T-cell (primary cell): ENCODE results near the gene RAPGEF3. TPM values are rescaled to one million over a fixed set of nuclear protein-coding genes. Genes with fewer than 3 reads are reported as not detected.
A peak's percentile ranks its signal among the peaks of the same experiment; 100 is the strongest.

ENCODE experiments used
- ATAC-seq, 4 experiments: fragments of 200-7000 bp in 3 of 4; fragments of 150-1000 bp in 1 of 4; cut with Tn5 transposase; replicated peaks in 1 of 4; 1 replicate in 3 of 4; 2 replicates in 1 of 4; pipeline ENCODE4 v1.10.0; 2021; ENCODE audit warnings: moderate library complexity in 3 of 4, mild to moderate bottlenecking in 2 of 4, moderate number of reproducible peaks in 1 of 4
- CTCF ChIA-PET, 2 donors: fragments of 300-600 bp; sonication (Branson Sonifier 250); formaldehyde crosslinking; loops; one replicate each; lab custom pipeline; 2022; ENCODE audit warnings: antibody characterized with exemption in 2 of 2; lab: Charles Lee
- POLR2A ChIA-PET, 2 donors: fragments of 300-600 bp; sonication (Branson Sonifier 250); formaldehyde crosslinking; loops; one replicate each; lab custom pipeline; 2022; ENCODE audit warnings: antibody characterized with exemption in 2 of 2; lab: Charles Lee
- DNase-seq, 35 experiments: peaks; one replicate each; pipeline versions ENCODE4 v3.0.0 to v3.0.0-alpha.2; 2013 to 2023
- H3K27ac ChIP-seq: one replicate; pipeline ENCODE4 v1.5.1; 2013; ENCODE audit warnings: low read length
- H3K27me3 ChIP-seq, 2 experiments: replicated peaks in 1 of 2; 1 replicate in 1 of 2; 2 replicates in 1 of 2; pipeline versions ENCODE4 v1.6.1 to v1.7.0; 2013; ENCODE audit warnings: low read length in 1 of 2, mixed read lengths in 1 of 2; ENCODE audit not compliant: control insufficient read depth in 2 of 2, insufficient read depth in 2 of 2; ENCODE audit errors: extremely low read depth in 1 of 2
- H3K36me3 ChIP-seq, 2 donors: 1 replicate in 1 of 2; 2 replicates in 1 of 2; pipeline versions ENCODE4 v1.6.1 to v1.7.0; 2013; ENCODE audit warnings: low read length in 1 of 2; ENCODE audit not compliant: control insufficient read depth in 2 of 2, insufficient read depth in 1 of 2; ENCODE audit errors: extremely low read depth in 1 of 2
- H3K4me1 ChIP-seq, 2 experiments: 1 replicate in 1 of 2; 2 replicates in 1 of 2; pipeline versions ENCODE4 v1.6.1 to v1.7.0; 2013; ENCODE audit warnings: low read length in 2 of 2, mixed read lengths in 1 of 2; ENCODE audit not compliant: insufficient read depth in 2 of 2, control insufficient read depth in 1 of 2; ENCODE audit errors: extremely low read depth in 1 of 2
- H3K4me3 ChIP-seq, 2 donors: 1 replicate in 1 of 2; 2 replicates in 1 of 2; pipeline versions ENCODE4 v1.5.1 to v1.7.0; 2013; ENCODE audit warnings: mild to moderate bottlenecking in 2 of 2, low read length in 1 of 2, moderate library complexity in 1 of 2; ENCODE audit not compliant: control insufficient read depth in 1 of 2; ENCODE audit errors: extremely low read depth in 1 of 2
- H3K9me3 ChIP-seq: 2 replicates; pipeline ENCODE4 v1.7.0; 2013
- H3K27ac Mint-ChIP-seq, 2 donors: one replicate each; pipeline ENCODE4 v1.8.0; 2020 to 2021; ENCODE audit warnings: mild to moderate bottlenecking in 2 of 2, mixed read lengths in 2 of 2
- H3K27me3 Mint-ChIP-seq, 2 donors: one replicate each; pipeline ENCODE4 v1.8.0; 2021 to 2022; ENCODE audit warnings: mixed read lengths in 2 of 2
- H3K36me3 Mint-ChIP-seq: one replicate; pipeline ENCODE4 v1.8.0; 2021; ENCODE audit warnings: mixed read lengths
- H3K4me1 Mint-ChIP-seq, 3 donors: one replicate each; pipeline ENCODE4 v1.8.0; 2020 to 2022; ENCODE audit warnings: mixed read lengths in 3 of 3, mild to moderate bottlenecking in 1 of 3
- H3K4me3 Mint-ChIP-seq, 3 donors: one replicate each; pipeline ENCODE4 v1.8.0; 2020 to 2022; ENCODE audit warnings: mild to moderate bottlenecking in 3 of 3, mixed read lengths in 3 of 3, moderate library complexity in 3 of 3
- H3K9me3 Mint-ChIP-seq, 3 donors: one replicate each; pipeline ENCODE4 v1.8.0; 2020 to 2022; ENCODE audit warnings: mixed read lengths in 3 of 3
- WGBS: methylation state at CpG from one replicate; pipeline ENCODE4 v1.1.5; 2013; ENCODE audit warnings: missing lambda C conversion rate; ENCODE audit not compliant: insufficient coverage; 5-methylcytosine and 5-hydroxymethylcytosine counted together
- total RNA-seq, 35 experiments: library from RNA in 6 of 35; stranded (reverse) in 6 of 35; fragments of 120-200 nt in 1 of 35; gene quantifications; one replicate each; pipeline versions ENCODE4 v1.2.1 to v1.2.4 and lab custom pipeline; 2013 to 2026

Gene RAPGEF3
- total RNA-seq, 5 donors from 2014 or later (not counting 1 experiment from before 2014, with no cell fraction given): 0.25 to 0.99 (median 0.82) TPM

DNA sequence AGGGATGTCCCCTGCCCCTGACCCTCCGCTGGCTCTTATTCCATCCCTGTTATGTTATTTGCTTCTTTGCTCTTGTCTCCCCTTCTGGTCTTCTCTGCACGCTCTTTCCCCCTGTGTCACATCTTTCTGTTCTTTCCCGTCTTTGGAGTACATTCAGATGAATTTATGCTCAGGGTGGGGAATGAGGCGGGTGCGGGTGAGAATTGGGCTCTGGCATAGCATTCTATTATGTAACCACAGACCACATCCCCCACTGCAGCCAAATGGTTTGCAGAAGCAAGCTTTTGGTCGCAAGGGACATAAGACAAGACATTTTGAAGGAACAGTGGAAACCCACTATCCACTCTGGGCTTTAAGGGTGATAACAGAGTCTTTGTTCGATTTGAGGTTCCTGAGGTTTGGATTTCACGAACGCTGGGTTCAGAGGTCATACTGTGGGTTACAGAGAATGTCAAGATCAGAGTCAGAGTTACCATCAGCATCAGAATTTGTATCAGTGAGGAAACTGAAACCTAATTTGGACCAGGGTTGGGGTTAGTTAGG lies 37.2 kb downstream of the RAPGEF3 start:
- 28% methylated on average over 3 of the region's 9 CpGs for WGBS
- ChIA-PET CTCF (interaction anchor here in 1 of 2 donors (1.4 kb wide), 1 partner anchor 44 kb away, joined by 3 read pairs; no protein-coding TSS in a partner anchor), POLR2A (interaction anchor here in 1 of 2 donors (0.6 kb wide), 1 partner anchor 1466 kb away, joined by 6 read pairs; no protein-coding TSS in a partner anchor)
- H3K4me3 ChIP-seq: no peak overlapping the region
- Mint-ChIP-seq H3K27ac (peak overlapping the region in 1 of 2 donors; percentile 66), H3K36me3 (peaks cover 20% of the 10 kb centered on the region), H3K4me3 (peak overlapping the region in 1 of 3 donors; percentile 12), H3K27me3 (no peaks in the 10 kb centered on the region), H3K9me3 (no peaks in the 10 kb centered on the region), H3K4me1 (peaks cover 34 to 47% (median 36%) of the 10 kb centered on the region in 3 donors)
- no peaks in the 10 kb centered on the region for H3K36me3 ChIP-seq
- no peaks in the 10 kb centered on the region for H3K9me3 ChIP-seq
- DNase-seq: peak in 12 of 35 experiments; percentile 18 to 56 (median 36)
- peak in 3 of 4 experiments; percentile 28 to 51 (median 34) for ATAC-seq
- H3K4me1 ChIP-seq: peaks cover 6 to 36% of the 10 kb centered on the region in 2 experiments
- no peak overlapping the region for H3K27ac ChIP-seq
- no peaks in the 10 kb centered on the region for H3K27me3 ChIP-seq

DNA sequence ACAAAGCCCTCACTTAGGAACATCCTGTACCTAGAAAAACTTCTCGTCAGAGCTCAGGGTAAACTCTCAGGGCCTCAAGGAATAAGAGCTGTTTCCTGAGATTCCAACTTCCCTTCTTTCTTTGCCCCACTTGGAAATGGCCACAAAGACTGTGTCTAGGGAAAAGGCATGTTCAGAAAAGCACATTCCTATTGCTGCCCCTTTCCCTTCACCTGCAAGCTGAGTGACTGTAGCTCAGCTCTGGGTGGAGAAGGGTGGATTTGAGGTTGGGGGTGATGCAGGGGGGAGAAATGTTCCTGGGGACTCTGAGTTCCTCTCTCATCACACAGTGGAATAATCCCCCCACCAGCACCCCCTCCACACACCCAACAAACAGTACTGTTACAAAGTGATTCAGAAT lies 40.1 kb downstream of the RAPGEF3 start:
- ChIA-PET POLR2A (interaction anchor here in 1 of 2 donors (0.6 to 0.7 kb wide), 2 partner anchors 65 to 250 kb away, joined by 3 to 4 read pairs; no protein-coding TSS in a partner anchor), CTCF (interaction anchor here (0.6 to 1.4 kb wide), 6 partner anchors 24 to 120 kb away, joined by 3 to 6 read pairs (median 4); no protein-coding TSS in a partner anchor)
- H3K36me3 Mint-ChIP-seq: peaks cover 14% of the 10 kb centered on the region
- H3K27me3 ChIP-seq: no peaks in the 10 kb centered on the region
- no peaks in the 10 kb centered on the region for H3K9me3 Mint-ChIP-seq
- H3K27me3 Mint-ChIP-seq: no peaks in the 10 kb centered on the region
- no peaks in the 10 kb centered on the region for H3K9me3 ChIP-seq
- ATAC-seq (no peak), DNase-seq (no peak)
- no peak overlapping the region for H3K4me3 Mint-ChIP-seq
- no CpG with 5 or more reads among the region's 1 CpG for WGBS
- peaks cover 6 to 41% of the 10 kb centered on the region in 2 experiments for H3K4me1 ChIP-seq
- peaks cover 43 to 54% (median 43%) of the 10 kb centered on the region in 3 donors for H3K4me1 Mint-ChIP-seq
- H3K4me3 ChIP-seq: no peak overlapping the region
- H3K36me3 ChIP-seq: no peaks in the 10 kb centered on the region
- peak overlapping the region; percentile 83 to 92 for H3K27ac Mint-ChIP-seq
- H3K27ac ChIP-seq: no peak overlapping the region

DNA sequence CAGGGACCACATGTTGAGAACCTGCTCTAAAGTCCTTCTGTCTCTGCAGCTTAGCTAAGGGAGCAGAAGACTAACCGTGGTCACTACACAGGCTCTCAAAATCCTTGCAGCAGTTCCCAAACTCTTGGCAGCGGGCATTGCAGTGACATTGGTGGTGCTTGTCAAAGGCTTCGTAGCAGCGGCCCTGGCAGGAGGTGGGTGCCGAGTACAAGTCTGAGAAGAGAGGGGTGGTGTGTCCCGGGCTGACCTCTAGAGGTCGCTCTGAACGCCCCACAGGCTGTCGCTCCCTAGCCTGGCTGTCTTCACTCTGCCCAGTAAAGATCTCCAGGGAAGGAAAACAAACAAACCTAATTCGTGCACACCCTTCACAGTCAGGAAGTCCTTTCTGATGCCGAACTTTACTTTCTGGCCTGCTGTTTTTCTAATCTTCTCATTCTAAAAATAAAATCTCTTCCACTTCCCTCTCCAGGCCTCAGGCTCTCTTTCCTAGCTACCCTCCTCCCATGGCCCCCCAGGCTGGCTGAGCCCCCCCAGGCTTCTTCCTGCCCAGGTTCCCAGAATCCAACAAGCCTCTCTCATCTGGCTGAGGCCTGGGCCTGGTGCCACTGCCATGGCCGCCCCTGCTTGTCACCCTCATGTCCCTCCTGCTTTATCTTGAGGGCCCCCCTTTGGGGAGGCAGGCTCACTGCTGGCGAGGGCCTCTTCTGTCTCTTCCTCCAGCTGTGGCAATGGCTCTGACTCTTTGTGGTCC lies 41.1 kb downstream of the RAPGEF3 start:
- peaks cover 43 to 50% (median 43%) of the 10 kb centered on the region in 3 donors for H3K4me1 Mint-ChIP-seq
- ChIA-PET POLR2A (interaction anchor here in 1 of 2 donors (0.7 kb wide), 1 partner anchor 251 kb away, joined by 3 read pairs; no protein-coding TSS in a partner anchor), CTCF (interaction anchor here (0.6 to 1.4 kb wide), 8 partner anchors 10 to 250 kb away, joined by 3 to 6 read pairs (median 4); no protein-coding TSS in a partner anchor)
- Histone ChIP-seq H3K27ac (peak overlapping the region; percentile 62), H3K36me3 (no peaks in the 10 kb centered on the region), H3K4me3 (no peak overlapping the region), H3K9me3 (no peaks in the 10 kb centered on the region), H3K27me3 (no peaks in the 10 kb centered on the region), H3K4me1 (peaks cover 6 to 36% of the 10 kb centered on the region in 2 experiments)
- WGBS: 35% methylated on average over 6 of the region's 13 CpGs
- H3K27me3 Mint-ChIP-seq: no peaks in the 10 kb centered on the region
- no peaks in the 10 kb centered on the region for H3K9me3 Mint-ChIP-seq
- ATAC-seq (peak; percentile 68 to 84 (median 72)), DNase-seq (peak; percentile 12 to 76 (median 54))
- H3K27ac Mint-ChIP-seq: peak overlapping the region; percentile 83 to 92
- H3K4me3 Mint-ChIP-seq: peak overlapping the region in 1 of 3 donors; percentile 61
- peaks cover 14% of the 10 kb centered on the region for H3K36me3 Mint-ChIP-seq

DNA sequence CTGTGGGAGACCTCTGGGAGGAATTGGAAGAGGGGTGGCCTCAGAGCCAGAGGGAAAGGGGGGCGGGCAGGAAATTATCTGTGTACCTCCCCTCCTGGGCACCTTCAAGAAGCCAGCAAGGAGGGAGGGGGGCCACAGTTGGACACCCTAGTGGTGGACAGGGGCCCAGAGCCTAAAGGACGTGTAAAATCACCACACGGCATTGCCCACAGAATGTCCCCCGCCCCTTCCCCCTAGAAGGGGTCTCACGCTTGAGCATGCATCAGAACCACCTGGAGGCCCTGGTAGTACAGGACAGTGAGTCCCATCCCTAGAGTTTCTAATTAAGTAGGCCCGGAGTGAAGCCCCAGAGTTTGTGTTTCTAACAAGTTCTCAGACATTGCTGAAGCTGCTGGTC lies 41.6 kb downstream of the RAPGEF3 start:
- Mint-ChIP-seq H3K4me1 (peaks cover 39 to 44% (median 40%) of the 10 kb centered on the region in 3 donors), H3K36me3 (peaks cover 12% of the 10 kb centered on the region), H3K27me3 (no peaks in the 10 kb centered on the region), H3K4me3 (no peak overlapping the region), H3K27ac (peak overlapping the region; percentile 83 to 92), H3K9me3 (no peaks in the 10 kb centered on the region)
- H3K36me3 ChIP-seq: no peaks in the 10 kb centered on the region
- CTCF ChIA-PET: interaction anchor here (0.6 to 2.3 kb wide), 6 partner anchors 11 to 233 kb away, joined by 3 to 13 read pairs (median 4); no protein-coding TSS in a partner anchor
- POLR2A ChIA-PET: no interaction called here
- peak overlapping the region; percentile 62 for H3K27ac ChIP-seq
- ATAC-seq (no peak), DNase-seq (no peak)
- WGBS: 92% methylated on average over 3 of the region's 6 CpGs
- H3K4me1 ChIP-seq: peaks cover 6 to 31% of the 10 kb centered on the region in 2 experiments
- no peak overlapping the region for H3K4me3 ChIP-seq
- no peaks in the 10 kb centered on the region for H3K9me3 ChIP-seq
- H3K27me3 ChIP-seq: no peaks in the 10 kb centered on the region

DNA sequence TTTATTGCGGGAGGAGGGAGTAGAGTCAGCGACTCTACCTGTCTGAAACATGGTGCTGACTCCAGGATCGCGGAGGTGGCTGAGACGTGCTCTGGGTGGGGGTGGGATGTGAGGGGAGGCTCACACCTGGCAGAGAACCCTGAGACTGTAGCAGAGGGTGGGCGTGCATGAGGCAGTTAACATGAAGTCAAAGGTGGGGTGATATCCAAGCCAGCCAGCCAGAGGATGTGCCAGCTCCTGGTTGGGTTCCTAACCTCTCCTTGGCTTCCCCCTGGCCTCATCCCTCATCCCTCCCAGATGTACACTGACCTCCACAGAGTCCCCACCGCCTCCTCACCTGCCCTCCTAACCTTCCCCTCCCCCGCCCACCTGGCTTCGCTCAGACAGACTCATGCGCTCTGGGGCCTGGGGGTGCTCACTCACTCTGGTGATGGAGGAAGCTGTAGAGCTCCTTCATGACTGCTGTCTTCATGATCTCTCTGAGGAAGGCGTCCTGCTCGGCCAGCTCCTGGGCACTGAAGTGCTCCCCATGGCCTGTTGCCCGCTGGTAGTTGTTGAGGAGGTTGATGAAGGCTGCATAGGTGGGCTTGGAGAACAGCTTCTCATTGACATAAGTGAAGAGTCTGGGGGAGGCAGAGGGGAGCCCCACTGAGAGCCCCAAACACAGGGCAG lies 42.7 kb downstream of the RAPGEF3 start:
- Mint-ChIP-seq H3K27ac (peak overlapping the region in 1 of 2 donors; percentile 28), H3K4me1 (peaks cover 28 to 35% (median 31%) of the 10 kb centered on the region in 3 donors), H3K27me3 (no peaks in the 10 kb centered on the region), H3K9me3 (no peaks in the 10 kb centered on the region), H3K36me3 (peaks cover 4% of the 10 kb centered on the region), H3K4me3 (no peak overlapping the region)
- Histone ChIP-seq H3K36me3 (peaks cover 0 to 2% of the 10 kb centered on the region in 2 donors), H3K9me3 (no peaks in the 10 kb centered on the region), H3K4me3 (no peak overlapping the region), H3K27ac (no peak overlapping the region), H3K27me3 (no peaks in the 10 kb centered on the region), H3K4me1 (peaks cover 6 to 24% of the 10 kb centered on the region in 2 experiments)
- ChIA-PET CTCF (interaction anchor here (0.5 to 2.4 kb wide), 14 partner anchors 26 to 684 kb away, joined by 3 to 16 read pairs (median 4); no protein-coding TSS in a partner anchor), POLR2A (interaction anchor here (0.6 to 0.7 kb wide), 2 partner anchors 49 to 145 kb away, joined by 3 read pairs; no protein-coding TSS in a partner anchor)
- no peak for DNase-seq
- 80% methylated on average over 9 of the region's 13 CpGs for WGBS
- no peak for ATAC-seq
